NCI-H748 (cell line): ENCODE data around the gene CAPN8.

ENCODE experiments used
- DNase-seq: peaks from one replicate; lab custom pipeline; 2025; ENCODE audit not compliant: unreplicated experiment; lab: John Stamatoyannopoulos, UW

Gene CAPN8

DNA sequence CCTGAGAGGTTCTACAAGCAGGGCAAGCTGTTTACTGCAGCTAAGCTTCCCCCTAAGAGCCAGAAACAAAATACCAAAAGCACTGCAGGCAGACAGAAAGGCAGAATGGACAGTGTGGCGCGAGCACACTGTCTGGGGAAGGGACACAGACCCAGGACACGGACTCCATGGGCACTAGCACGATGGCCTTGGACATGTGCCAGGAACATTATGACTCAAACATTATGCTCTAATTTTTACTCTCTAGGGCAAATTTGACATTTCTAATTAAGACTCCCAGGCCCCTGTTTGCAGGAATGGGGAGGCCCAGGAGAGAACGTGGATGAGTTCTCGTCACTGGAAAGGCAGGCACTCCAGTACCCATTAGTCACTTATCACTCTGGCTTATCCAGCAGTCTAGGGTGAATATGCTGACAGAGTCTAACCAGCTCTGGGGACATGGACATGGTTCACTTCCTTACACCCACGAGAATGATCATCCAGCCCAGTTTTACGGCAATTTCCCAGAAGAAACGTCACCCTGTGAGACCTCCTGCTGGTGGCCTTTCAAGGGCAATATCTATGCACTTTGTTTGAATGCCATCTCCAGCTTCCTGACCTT lies 45.1 kb downstream of the CAPN8 start:
- peak; percentile 6 for DNase-seq

DNA sequence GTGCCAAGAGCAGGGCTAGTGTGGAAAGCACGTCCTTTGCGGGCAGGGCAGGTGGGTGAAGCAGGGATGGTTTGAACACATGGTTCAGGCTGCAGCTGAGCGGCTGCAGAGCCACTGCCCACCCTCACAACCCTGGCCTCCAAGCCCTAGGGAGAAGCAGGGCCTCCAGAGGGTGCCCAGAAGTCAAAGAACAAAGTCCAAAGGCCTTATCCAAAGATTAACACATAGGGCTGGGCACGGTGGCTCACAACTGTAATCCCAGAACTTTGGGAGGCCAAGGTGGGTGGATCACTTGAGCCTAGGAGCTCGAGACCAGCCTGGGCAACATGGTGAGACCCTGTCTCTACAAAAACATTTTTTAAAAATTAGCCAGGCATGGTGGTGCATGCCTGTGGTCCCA lies 46.8 kb downstream of the CAPN8 start:
- no peak for DNase-seq

DNA sequence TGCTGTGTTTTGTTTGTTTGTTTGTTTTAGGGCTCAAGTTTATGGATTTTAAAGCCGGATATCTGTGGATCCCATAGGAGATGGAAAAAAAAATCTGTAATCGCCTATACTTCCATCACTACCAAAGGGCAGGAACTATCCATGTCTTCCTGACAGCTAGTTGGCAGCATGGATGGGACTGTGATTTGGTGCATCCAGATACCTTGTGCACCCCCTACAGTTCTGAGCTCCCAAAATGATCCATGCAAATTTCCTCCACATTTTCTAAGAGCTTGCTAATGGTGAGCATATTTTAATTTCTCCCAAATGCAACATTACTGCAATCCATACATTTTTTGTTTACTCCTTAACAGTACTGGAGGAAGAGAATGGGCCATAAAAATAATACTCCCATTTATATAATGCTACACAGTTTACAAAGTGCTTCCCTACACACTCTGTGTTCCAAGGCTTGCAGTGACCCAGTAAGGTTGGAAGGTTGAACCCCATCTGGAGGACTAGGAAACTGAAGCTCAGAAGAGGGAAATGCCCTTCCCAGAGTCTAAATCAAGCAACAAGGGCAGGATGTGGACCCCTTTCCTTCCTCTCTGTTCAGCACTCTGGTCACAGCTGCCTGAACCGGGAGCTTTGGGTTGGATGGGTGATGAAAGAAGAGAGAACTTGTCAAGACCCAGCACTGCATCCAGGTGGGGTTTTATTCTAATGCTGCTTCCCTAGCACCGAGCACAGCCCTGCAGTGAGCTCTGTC lies 48.0 kb downstream of the CAPN8 start:
- DNase-seq: no peak

DNA sequence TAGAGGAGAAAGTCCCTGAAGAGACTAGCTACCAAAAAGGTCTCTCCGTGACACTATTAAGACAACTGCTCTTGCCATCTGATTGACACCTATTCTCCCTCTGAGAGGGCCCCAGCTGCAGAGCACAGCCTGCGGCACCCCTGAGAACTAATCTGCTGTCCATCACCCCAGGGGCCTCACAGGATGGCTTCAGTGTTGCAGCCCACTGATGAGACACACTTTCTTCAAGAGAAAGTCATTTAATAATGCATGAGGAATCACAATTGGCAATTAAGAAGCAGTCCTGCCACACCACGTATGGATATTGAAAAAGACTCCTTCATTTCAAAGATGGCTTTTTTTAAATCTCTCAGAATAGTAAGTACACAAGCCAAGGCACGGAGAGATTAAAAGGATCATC lies 48.9 kb downstream of the CAPN8 start:
- DNase-seq: no peak

DNA sequence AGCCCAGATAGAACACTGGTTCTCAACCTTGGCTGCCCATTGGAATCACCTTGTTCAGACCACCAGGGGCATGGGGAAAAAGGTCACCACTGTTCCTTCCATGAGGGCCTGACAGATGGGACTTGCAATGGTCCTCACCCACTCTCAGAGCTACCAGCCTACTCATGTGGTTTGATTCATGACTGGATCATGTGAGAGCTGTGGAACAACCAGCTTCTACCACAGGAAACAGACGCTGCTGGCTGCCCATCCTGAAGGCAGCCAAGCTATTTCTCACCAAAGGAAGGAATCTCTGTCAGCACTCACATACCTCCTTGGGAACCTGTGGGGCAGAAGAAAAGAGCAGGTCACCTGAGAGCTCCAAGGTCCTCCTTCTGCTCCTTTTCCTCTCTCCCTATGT lies 53.6 kb downstream of the CAPN8 start:
- no peak for DNase-seq

DNA sequence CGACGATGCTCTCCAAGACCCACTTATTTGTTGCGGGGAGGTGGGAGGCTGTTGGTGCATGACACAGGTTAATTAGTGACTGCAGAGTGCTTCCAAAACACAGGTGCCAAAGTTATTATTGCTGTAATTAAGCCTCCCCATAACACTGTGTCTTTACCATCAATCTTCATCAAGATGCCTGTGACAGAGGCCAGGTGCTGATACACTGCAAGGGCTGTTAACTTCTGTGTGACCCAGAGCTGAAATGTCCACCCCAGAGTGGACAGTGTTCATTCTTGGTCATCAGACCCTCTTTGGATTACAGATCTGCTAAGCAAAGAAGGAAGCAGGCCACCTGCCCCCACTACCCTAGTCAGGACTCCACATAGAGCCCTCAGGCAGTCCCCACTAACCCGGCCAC lies 55.5 kb downstream of the CAPN8 start:
- DNase-seq: peak; percentile 9

DNA sequence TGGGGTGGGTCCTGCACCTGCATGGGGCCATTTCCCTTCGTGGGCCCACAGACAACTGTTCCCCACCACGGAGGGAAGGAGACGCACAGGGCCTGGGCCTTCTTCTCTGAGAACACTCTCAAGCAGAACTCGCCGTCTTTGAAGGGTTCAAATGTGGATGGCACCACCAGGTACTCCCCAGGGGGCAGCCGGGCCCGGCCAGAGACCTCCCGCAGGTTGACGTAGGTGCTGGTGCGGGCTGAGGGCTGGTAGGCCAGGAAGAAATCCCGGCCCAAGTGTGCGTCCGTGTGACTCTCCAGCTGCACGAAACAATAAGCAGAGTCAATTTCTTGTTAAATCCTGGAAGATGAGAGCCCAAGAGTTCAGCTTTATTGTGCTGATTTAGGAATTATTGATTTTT lies 56.4 kb downstream of the CAPN8 start:
- no peak for DNase-seq

DNA sequence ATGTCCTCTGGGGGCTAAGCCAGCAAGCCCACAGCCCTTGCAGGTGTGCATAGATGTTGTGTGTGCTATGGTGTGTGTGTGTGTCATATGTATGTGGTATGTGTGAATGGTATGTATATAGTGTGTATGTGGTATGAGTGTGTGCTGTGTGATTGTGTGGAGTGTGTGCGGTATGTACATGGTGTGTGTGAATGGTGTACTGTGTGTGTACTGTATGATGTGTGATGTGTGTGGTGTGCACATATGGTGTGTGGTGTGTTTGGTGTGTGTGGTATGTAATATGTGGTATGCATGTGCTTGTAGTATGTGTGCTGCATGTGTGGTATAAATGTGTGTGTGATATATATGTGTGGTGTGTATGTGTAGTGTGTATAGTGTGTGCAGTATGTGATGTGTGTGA lies 107.0 kb downstream of the CAPN8 start:
- DNase-seq: no peak

DNA sequence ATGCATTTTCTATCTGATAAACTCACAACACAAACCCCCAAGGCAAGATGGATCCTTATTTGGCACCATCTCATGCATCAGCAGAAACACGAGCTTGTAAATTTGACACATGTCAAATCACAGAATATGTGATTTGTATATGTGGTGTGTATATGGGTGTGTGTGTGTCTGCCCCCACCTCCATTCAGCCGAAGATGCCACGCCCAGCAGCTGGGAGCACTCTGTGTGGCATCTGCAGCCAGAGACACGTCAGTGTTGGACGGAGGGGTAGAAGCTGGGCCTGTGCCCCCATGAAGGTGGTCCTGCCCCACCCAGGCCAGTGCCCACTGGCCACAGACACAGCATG lies 108.4 kb downstream of the CAPN8 start:
- DNase-seq: no peak

DNA sequence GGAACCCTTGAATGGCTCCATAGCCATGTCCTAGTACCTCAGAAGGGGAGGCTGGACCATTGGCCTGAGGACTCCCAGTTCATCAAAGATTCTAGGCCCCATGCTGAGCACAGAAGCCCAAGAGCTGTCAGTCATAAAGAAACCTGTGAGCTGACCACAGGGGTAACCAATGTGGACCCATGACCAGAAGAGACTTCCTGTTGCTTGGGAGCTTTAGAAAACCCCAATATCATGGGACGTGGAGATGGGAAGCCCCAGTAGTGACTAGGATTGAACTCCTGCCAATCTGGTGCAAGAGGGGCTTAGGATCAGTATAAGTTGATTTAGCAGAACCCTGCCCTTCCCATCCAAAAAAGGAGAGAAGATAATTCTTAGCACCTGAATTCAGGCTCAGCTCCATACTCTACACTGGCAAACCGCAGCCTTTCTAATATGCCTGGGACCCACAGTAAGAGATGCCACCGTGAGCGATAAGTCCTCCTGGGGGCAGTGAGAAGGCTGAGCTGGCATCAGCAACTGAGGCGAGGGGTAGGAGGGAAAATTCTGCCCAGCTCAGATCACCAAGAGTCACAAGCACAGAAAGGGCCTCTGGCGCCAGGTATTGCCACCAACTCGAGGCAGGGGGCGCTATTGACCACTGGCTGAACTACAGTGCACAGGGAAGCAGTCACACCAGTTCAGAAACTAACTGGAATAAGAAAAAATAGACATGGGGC lies 108.9 kb downstream of the CAPN8 start:
- peak; percentile 43 for DNase-seq

DNA sequence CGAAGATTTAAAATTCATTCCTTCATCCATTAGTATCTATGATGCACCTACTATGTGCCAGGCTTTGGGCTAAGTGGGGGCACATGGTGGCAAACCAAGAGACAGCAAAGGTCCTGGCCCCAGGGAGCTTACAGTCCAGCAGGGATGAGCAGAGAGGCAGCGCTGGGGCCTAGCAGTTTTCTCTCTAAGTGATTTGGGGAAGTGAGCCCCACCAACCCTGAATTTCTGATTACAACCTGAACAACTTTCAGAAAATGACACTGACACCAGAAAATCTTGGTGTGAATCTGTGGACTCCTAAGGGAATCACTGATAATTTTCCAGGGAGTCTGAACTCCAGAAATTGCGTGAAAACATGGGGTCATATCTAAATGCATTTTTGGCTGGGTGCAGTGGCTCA lies 111.5 kb downstream of the CAPN8 start:
- DNase-seq: no peak

DNA sequence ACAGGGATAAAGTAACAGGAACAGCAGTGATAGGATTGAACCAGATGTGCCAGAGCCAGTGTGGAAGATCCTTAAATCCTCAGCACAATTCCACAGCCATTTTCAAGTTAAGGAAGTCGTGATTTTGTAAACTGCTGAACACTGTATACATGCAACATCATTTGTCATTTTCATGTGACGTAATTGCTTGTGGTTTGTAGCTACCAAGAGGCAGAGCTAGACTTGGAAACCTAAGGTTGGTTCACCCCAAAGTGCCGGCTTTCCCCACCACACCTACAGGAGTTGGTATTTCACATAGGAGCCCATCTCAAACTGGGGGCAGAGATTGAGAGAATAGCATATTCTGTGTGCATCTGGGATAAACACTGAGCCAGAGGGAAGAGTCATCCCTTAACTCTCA lies 113.9 kb downstream of the CAPN8 start:
- no peak for DNase-seq

DNA sequence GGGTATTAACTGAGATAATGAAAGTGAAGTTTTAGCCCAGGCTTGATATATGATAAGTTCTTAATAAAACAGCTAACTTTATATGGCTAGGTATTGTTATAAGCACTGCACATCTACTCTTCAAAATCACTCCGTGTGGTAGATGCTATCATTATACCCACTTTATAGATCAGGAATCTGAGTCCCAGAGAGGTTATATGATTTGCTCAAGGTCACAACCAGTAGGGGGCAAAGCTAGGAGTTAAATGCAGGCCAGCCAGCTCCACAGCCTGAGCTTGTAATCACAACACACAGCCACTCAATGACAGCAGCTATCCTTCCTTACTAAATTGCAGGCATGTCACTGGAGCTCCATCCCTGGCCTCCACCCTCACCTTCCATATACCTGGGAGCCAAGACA lies 115.8 kb downstream of the CAPN8 start:
- no peak for DNase-seq

DNA sequence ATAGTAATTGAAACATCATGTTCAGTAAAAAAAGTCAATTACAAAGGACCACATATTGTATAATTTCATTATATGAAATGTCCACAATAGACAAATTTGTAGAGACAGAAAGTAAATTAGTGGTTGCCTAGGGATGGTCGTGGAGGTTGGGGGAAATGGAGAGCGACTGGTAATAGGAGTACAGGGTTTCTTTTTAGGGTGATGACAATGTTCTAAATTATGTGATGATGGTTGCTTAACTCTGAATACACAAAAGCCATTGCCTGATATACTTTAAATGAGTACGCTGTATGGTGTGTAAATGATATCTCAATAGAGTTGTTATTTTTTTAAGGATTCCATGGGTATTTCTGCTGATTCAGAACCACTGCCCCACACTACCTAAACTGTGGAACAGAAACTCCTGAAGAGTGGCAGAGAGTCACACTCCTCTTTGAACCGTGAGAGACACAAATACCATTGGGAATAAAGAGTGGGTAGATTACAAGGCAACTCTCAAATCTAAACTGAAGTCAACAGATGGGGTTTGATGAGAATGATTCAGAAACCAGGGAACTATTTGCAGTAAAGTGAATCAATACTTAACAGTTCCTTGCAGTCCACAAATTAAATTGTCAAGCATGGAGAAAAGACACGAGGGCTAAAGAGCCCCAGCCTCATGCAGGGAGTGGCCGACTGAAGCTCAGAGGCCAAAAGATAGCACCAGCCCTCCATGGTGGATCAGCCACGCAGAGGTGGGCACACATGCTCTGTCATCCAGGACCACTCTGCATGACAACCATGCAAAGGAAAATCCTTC lies 118.0 kb downstream of the CAPN8 start:
- no peak for DNase-seq

DNA sequence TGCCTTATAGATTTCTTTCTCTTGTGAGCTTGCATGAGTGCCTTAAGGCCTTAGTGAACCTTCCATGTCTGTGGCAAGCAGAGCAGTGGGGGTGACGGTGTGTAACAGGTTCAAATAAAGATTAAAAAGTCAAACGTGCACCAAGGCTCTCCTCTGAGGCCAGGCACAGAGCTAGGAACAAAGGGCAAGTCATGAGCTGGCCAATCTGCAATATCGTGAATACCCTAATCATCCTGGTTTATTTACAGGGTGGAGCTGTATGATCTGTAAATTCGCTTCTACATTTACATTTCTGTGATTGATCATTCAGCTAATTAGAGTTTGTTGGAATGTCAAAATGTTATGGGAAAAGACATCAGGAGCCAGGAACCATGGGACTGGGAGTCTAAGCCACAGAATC lies 120.2 kb downstream of the CAPN8 start:
- DNase-seq: peak; percentile 1

DNA sequence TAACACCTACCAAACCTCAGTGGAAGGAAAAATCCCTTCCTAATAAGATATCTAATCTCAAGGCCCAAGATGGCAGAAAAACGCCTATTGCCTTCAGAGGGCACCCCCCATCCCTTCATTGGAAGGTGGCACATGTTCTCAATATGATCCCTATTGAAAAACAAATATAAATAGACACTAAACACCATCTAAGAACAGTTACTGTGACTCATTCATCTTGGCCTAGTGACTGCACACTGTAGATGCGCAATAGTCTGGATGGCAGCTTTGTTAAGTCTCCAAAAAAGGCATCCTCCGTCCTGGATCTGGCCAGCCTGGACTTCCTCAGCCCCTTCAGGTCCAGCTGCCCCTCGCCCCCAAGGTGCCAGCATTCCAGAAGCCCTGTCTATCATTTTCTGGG lies 121.9 kb downstream of the CAPN8 start:
- DNase-seq: no peak

DNA sequence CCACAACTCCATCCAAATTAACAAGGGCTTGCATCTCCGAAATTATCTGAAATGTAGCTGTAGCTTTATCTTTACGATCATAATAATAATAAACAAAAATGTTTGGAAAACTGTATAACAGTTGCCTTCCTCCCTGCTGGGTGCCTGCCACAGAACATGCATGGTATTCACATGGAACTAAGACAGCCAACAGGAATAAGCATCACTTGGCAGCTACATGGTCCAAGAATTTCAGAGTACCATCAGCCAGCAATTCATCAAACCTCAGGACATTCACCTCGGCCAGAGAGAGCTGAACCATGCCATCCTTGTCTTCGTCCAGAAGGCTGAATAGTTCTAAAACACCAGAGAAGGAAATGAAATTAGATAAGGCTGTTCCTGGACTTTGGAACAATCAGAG lies 122.7 kb downstream of the CAPN8 start:
- no peak for DNase-seq

DNA sequence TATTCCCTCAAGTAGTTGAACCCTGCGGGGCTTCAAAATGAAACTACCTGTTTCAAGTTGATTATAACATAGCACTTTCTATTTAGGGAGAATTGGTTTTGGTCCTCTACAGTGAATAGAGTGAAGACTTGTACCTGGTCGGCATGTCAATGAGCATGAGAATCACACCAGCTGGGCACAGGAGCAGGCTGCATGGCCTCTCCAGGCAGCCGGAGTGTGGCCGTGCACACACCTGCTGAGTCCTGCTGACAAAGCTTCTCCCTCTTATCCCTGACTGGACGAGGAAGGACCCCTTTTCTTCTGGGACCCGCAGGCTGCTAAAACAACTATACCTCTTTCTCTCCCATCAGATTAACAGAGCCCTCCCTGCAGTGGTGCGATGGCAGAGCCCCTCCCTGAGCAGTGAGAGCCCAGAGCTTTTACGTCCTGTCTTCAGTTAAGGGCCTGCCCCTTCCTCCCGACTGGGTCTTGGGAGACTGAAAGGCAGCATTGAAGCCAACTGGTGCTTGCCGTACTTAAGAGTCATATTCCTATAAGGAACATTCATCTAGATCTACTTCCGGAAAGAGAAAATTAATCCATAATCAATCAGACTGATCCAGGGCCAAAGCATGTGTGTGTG lies 124.9 kb downstream of the CAPN8 start:
- DNase-seq: no peak

DNA sequence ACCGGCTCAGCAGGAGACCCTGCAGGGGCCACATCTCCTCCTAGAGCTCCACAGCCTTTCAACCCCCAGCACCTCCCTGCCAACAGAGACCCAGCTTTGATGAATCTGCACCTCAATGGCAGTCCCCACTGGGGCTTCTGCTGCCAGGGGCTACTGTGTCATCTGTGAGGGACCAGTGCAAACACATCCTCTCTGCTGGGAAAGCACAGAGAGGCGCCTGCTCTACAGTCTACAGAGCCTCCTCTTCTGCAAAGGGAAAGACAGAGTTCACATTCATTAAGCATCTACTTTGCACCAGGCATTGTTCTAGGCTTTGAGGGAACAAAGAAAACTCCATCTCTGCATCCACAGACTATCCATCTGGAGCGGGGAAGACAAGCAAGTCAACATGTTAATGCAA lies 125.8 kb downstream of the CAPN8 start:
- DNase-seq: no peak

DNA sequence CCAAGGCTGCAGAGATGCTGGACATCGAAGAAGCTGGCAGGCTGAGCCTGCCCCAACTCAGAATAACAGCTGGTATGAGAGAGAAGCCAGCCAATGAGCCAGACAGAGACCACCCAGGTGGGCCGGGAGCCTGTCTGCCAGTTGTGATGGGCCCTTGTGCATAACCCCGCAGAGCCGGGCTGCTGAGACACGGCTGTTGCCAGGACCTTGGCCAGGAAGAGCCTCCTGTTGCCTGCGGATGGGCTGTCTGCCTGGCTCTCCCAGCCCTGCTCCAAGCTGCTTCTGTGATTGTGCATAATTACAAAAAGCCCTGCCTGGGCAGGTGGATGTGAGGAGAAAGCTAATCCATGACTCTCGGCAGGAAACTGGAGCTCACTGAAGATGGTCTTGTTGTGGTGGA lies 126.5 kb downstream of the CAPN8 start:
- no peak for DNase-seq

DNA sequence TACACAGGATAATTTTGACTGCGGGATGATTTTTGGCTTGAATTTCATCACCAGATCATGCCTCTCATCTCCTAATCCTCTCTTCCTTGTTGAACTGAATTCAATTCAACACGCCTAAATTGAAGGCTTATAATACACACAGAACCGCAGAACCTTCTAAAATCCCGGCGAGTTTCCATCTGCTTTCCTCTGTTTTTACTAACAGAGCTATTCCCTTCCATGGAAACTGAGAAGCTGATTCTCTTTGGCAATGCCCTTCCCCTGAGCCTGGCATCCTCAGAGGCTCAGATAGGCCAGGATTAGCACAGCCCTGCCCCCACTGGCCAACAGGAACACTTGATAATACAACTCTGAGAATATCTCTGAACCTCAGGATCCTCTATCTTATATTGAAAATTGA lies 130.2 kb downstream of the CAPN8 start:
- DNase-seq: no peak
